Effector CD8-positive, alpha-beta T cell (primary cell): ENCODE measurements around the gene SBF1.

ENCODE experiments used
- DNase-seq: peaks from one replicate; lab custom pipeline; 2025; lab: John Stamatoyannopoulos, UW

The SBF1 gene

DNA sequence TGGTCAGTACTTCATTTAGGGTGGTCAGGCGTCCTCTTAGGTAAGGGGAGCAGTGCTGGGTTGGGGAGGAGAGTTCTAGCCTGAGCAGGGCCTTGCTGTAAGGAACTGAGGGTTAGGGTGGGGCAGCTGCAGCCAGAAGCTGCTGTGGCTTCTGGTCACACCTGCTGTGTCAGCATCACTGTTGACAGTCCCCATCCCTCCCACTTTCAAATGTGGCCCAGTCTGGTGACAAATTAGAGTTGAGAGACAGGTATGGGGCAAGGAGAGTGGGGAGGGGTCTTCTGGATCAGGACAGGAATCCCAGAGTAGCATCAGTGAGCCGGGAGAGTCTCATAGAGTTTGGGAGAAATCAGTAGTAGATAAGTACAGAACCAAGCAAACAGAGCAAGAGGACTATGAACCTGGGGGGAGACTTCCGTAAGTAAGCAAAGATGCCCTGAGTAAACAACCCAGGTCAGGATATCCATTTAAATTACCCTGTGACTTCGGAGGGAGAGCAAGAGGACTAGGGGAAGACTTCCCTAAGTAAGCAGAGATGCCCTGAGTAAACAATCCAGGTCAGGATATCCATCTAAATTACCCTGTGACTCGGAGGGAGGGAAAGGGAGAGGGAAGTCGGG is 78.0 kb downstream of the SBF1 start:
- DNase-seq = no peak
